ENCODE results near the gene NT5C3A.

DNA sequence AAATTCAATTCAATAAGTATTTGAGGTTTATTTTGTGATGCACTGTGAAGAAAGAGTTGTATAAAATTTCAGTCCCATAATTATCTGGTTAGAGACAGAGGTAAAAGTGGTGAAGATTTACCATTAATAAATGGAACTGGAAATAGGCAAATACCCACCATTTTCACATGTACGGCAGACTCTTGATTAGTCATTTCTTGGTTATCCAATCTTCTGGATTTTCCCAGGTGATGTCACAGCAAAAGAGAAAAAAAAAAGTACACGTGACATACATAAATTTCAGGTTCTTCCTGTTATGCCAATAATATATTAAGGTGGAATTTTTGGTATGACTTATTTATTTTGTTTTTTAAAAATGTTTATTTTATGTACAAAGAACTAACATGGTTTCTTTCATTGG lies 26.8 kb downstream of the NT5C3A start:
- TF ChIP-seq ZNF274 (IDR thresholded peaks at IDR 0.05; ENCODE audit: low read depth, low read length) (no peak), SUZ12 (IDR thresholded peaks at IDR 0.05; ENCODE audit: extremely low read depth, insufficient read depth, insufficient read length) (no peak), YY1 (IDR thresholded peaks at IDR 0.05; ENCODE audit: insufficient read depth, insufficient read length) (no peak)

All from NT2/D1 (cell line).